ENCODE data around the gene ATP9B.

DNA sequence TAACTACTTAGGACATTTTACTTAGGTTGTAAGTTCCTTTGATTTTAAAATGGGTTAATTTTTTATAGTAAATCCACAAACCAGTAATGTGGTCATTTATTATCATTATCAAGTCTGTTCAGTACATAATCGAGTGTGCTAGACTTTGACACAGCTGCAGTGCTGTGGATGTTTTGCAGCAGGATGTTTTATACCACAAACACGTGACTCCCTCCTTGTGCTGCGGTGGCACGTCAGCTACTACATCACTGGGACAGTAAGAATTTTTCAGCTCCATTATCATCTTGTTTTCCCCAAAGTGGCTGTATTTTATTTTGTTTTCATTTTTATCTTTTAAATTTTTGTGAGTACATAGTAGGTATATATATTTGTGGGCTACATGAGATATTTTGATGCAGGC, 70.0 kb downstream of the ATP9B start:
- TF ChIP-seq, protein P1, sequence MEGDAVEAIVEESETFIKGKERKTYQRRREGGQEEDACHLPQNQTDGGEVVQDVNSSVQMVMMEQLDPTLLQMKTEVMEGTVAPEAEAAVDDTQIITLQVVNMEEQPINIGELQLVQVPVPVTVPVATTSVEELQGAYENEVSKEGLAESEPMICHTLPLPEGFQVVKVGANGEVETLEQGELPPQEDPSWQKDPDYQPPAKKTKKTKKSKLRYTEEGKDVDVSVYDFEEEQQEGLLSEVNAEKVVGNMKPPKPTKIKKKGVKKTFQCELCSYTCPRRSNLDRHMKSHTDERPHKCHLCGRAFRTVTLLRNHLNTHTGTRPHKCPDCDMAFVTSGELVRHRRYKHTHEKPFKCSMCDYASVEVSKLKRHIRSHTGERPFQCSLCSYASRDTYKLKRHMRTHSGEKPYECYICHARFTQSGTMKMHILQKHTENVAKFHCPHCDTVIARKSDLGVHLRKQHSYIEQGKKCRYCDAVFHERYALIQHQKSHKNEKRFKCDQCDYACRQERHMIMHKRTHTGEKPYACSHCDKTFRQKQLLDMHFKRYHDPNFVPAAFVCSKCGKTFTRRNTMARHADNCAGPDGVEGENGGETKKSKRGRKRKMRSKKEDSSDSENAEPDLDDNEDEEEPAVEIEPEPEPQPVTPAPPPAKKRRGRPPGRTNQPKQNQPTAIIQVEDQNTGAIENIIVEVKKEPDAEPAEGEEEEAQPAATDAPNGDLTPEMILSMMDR (IDR thresholded peaks at IDR 0.05), result no peak
- no peak for TF ChIP-seq POLR2A (IDR thresholded peaks at IDR 0.05)

All from vagina (tissue), 2 donors.